ENCODE measurements around the gene SIRT5. TPM values are rescaled to one million over a fixed set of nuclear protein-coding genes. Genes with fewer than 3 reads are reported as not detected.

Gene SIRT5
- total and polyA plus RNA-seq, 2 experiments from 2014 or later = 4.8 to 6.1 TPM

GRCh38 chr6:13593103-13593502 is 18.7 kb downstream of the SIRT5 start:
- H3K9me2 ChIP-seq (ENCODE audit: insufficient read depth) = no peaks in the 10 kb centered on the region
- H2AFZ ChIP-seq = no peak overlapping the region
- no peak for DNase-seq
- WGBS, 2 experiments (ENCODE audit: low coverage in 1 of 2, low lambda C conversion rate in 2 of 2, missing lambda C conversion rate in 2 of 2) = 93 to 97% methylated on average over 6 of the region's 6 CpGs
- H3K4me1 ChIP-seq (ENCODE audit: insufficient read depth) = no peaks in the 10 kb centered on the region
- H3F3A ChIP-seq (ENCODE audit: insufficient read depth) = no peaks in the 10 kb centered on the region
- peaks cover 10% of the 10 kb centered on the region; the same call in 1 of the 2 replicates for H3K36me3 ChIP-seq (ENCODE audit: low read depth)
- H3K9me3 ChIP-seq (ENCODE audit: low read depth) = no peaks in the 10 kb centered on the region
- no peaks in the 10 kb centered on the region for H3K27me3 ChIP-seq (replicated peaks; ENCODE audit: insufficient read depth)
- no peaks in the 10 kb centered on the region for H3K79me2 ChIP-seq (ENCODE audit: insufficient read depth)
- in situ Hi-C loops (cut with MboI) = no loop called here
- no peak overlapping the region for H3K9ac ChIP-seq
- no peak overlapping the region for H3K4me2 ChIP-seq (ENCODE audit: unreplicated experiment)
- H4K20me1 ChIP-seq (ENCODE audit: insufficient read depth) = no peaks in the 10 kb centered on the region
- TF ChIP-seq EZH2 (IDR thresholded peaks at IDR 0.05; ENCODE audit: insufficient read depth, poor library complexity, severe bottlenecking) (no peak), EZH2phosphoT487 (IDR thresholded peaks at IDR 0.05; ENCODE audit: insufficient read depth, low read depth) (no peak)
- no peak overlapping the region for H3K4me3 ChIP-seq
- no peak overlapping the region for H3K27ac ChIP-seq

DNA sequence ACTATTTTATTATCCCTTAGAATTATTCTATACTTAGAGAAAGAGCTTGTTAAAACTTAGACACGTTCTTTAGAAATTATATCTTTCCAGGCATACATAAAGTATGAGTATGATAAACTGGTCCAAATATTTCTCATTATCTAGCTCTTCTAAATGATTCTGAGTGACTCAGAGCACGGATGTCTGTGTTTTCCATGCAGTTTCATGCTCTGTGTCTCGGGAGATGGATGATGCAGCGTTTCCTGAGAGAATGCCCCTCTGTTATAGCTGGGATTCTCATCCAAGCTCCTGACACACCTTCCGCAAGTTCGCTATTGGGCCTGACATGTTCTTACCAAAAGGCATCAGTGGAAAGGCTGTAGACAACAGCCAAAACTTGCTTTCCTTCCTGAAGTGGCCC is 19.3 kb downstream of the SIRT5 start:
- Histone ChIP-seq H3K36me3 (ENCODE audit: low read depth) (0 out of 2 replicates have a peak, but pooled peaks cover 5% of the 10 kb centered on the region), H3K4me3 (no peak overlapping the region), H3K27me3 (replicated peaks; ENCODE audit: insufficient read depth) (no peaks in the 10 kb centered on the region), H3K27ac (no peak overlapping the region), H3K9ac (no peak overlapping the region), H3K9me3 (ENCODE audit: low read depth) (no peaks in the 10 kb centered on the region), H3K9me2 (ENCODE audit: insufficient read depth) (no peaks in the 10 kb centered on the region), H2AFZ (no peak overlapping the region), H3K4me1 (ENCODE audit: insufficient read depth) (no peaks in the 10 kb centered on the region), H3K79me2 (ENCODE audit: insufficient read depth) (no peaks in the 10 kb centered on the region), H4K20me1 (ENCODE audit: insufficient read depth) (no peaks in the 10 kb centered on the region), H3K4me2 (ENCODE audit: unreplicated experiment) (no peak overlapping the region), H3F3A (ENCODE audit: insufficient read depth) (no peaks in the 10 kb centered on the region)
- WGBS, 2 experiments (ENCODE audit: low coverage in 1 of 2, low lambda C conversion rate in 2 of 2, missing lambda C conversion rate in 2 of 2) = 89 to 91% methylated on average over 6 of the region's 6 CpGs
- in situ Hi-C loops (cut with MboI) = no loop called here
- TF ChIP-seq EZH2phosphoT487 (IDR thresholded peaks at IDR 0.05; ENCODE audit: insufficient read depth, low read depth) = no peak
- TF ChIP-seq EZH2 (IDR thresholded peaks at IDR 0.05; ENCODE audit: insufficient read depth, poor library complexity, severe bottlenecking) = no peak
- DNase-seq = no peak

- H3K4me2 ChIP-seq (ENCODE audit: unreplicated experiment) = no peak overlapping the region
- H3F3A ChIP-seq (ENCODE audit: insufficient read depth) = no peaks in the 10 kb centered on the region
- H2AFZ ChIP-seq = no peak overlapping the region
- DNase-seq = no peak
- H3K9me2 ChIP-seq (ENCODE audit: insufficient read depth) = no peaks in the 10 kb centered on the region
- H3K27ac ChIP-seq = no peak overlapping the region
- H3K4me3 ChIP-seq = no peak overlapping the region
- no peaks in the 10 kb centered on the region for H3K9me3 ChIP-seq (ENCODE audit: low read depth)
- TF ChIP-seq EZH2 (IDR thresholded peaks at IDR 0.05; ENCODE audit: insufficient read depth, poor library complexity, severe bottlenecking) (no peak), EZH2phosphoT487 (IDR thresholded peaks at IDR 0.05; ENCODE audit: insufficient read depth, low read depth) (no peak)
- 0 out of 2 replicates have a peak, but pooled peaks cover 5% of the 10 kb centered on the region for H3K36me3 ChIP-seq (ENCODE audit: low read depth)
- in situ Hi-C loops (cut with MboI) = no loop called here
- no peaks in the 10 kb centered on the region for H3K79me2 ChIP-seq (ENCODE audit: insufficient read depth)
- H4K20me1 ChIP-seq (ENCODE audit: insufficient read depth) = no peaks in the 10 kb centered on the region
- H3K27me3 ChIP-seq (replicated peaks; ENCODE audit: insufficient read depth) = no peaks in the 10 kb centered on the region
- no peaks in the 10 kb centered on the region for H3K4me1 ChIP-seq (ENCODE audit: insufficient read depth)
- H3K9ac ChIP-seq = no peak overlapping the region
- WGBS, 2 experiments (ENCODE audit: low coverage in 1 of 2, low lambda C conversion rate in 2 of 2, missing lambda C conversion rate in 2 of 2) = 84 to 85% methylated on average over 4 of the region's 4 CpGs
These were observed 22.7 kb downstream of the SIRT5 start for GRCh38 chr6:13597073-13597472.

GRCh38 chr6:13600036-13600435 is 25.6 kb downstream of the SIRT5 start:
- Histone ChIP-seq H3K4me1 (ENCODE audit: insufficient read depth) (no peaks in the 10 kb centered on the region), H2AFZ (no peak overlapping the region), H3F3A (ENCODE audit: insufficient read depth) (no peaks in the 10 kb centered on the region), H3K4me3 (no peak overlapping the region), H4K20me1 (ENCODE audit: insufficient read depth) (no peaks in the 10 kb centered on the region), H3K27ac (no peak overlapping the region), H3K9ac (no peak overlapping the region), H3K9me2 (ENCODE audit: insufficient read depth) (no peaks in the 10 kb centered on the region), H3K4me2 (ENCODE audit: unreplicated experiment) (no peak overlapping the region), H3K9me3 (ENCODE audit: low read depth) (no peaks in the 10 kb centered on the region), H3K36me3 (ENCODE audit: low read depth) (peaks cover 5% of the 10 kb centered on the region; the same call in 1 of the 2 replicates), H3K27me3 (replicated peaks; ENCODE audit: insufficient read depth) (no peaks in the 10 kb centered on the region), H3K79me2 (ENCODE audit: insufficient read depth) (no peaks in the 10 kb centered on the region)
- TF ChIP-seq EZH2 (IDR thresholded peaks at IDR 0.05; ENCODE audit: insufficient read depth, poor library complexity, severe bottlenecking) (no peak), EZH2phosphoT487 (IDR thresholded peaks at IDR 0.05; ENCODE audit: insufficient read depth, low read depth) (no peak)
- 96 to 100% methylated on average over 6 of the region's 6 CpGs for WGBS, 2 experiments (ENCODE audit: low coverage in 1 of 2, low lambda C conversion rate in 2 of 2, missing lambda C conversion rate in 2 of 2)
- DNase-seq = no peak
- in situ Hi-C loops (cut with MboI) = no loop called here

- 93 to 96% methylated on average over 4 of the region's 4 CpGs for WGBS, 2 experiments (ENCODE audit: low coverage in 1 of 2, low lambda C conversion rate in 2 of 2, missing lambda C conversion rate in 2 of 2)
- Histone ChIP-seq H3F3A (ENCODE audit: insufficient read depth) (no peaks in the 10 kb centered on the region), H3K36me3 (ENCODE audit: low read depth) (peaks cover 4% of the 10 kb centered on the region; the same call in 1 of the 2 replicates), H3K9me2 (ENCODE audit: insufficient read depth) (no peaks in the 10 kb centered on the region), H3K9ac (no peak overlapping the region), H3K4me1 (ENCODE audit: insufficient read depth) (no peaks in the 10 kb centered on the region), H3K27ac (no peak overlapping the region), H4K20me1 (ENCODE audit: insufficient read depth) (no peaks in the 10 kb centered on the region), H3K27me3 (replicated peaks; ENCODE audit: insufficient read depth) (no peaks in the 10 kb centered on the region), H3K4me3 (no peak overlapping the region), H3K9me3 (ENCODE audit: low read depth) (no peaks in the 10 kb centered on the region), H3K4me2 (ENCODE audit: unreplicated experiment) (no peak overlapping the region), H2AFZ (no peak overlapping the region), H3K79me2 (ENCODE audit: insufficient read depth) (no peaks in the 10 kb centered on the region)
- DNase-seq = no peak
- TF ChIP-seq EZH2 (IDR thresholded peaks at IDR 0.05; ENCODE audit: insufficient read depth, poor library complexity, severe bottlenecking) (no peak), EZH2phosphoT487 (IDR thresholded peaks at IDR 0.05; ENCODE audit: insufficient read depth, low read depth) (no peak)
- in situ Hi-C loops (cut with MboI) = no loop called here
These were observed 29.7 kb downstream of the SIRT5 start for GRCh38 chr6:13604135-13604534.

Measured in GM23248 (cell line).